Sigmoid colon (tissue), 7 donors: ENCODE results near the gene GPR17. TPM values are rescaled to one million over a fixed set of nuclear protein-coding genes. Genes with fewer than 3 reads are reported as not detected.
A peak's percentile ranks its signal among the peaks of the same experiment; 100 is the strongest.

Experiments used
- DNase-seq: peaks from one replicate; pipeline ENCODE4 v3.0.0-alpha.2; 2019
- H3K27ac ChIP-seq, 4 donors: fragments of 200-600 bp; sonication (generic); one replicate each; pipeline ENCODE4 v1.5.1; 2016 to 2019; ENCODE audit warnings: mild to moderate bottlenecking in 1 of 4
- H3K27me3 ChIP-seq, 3 donors: fragments of 200-600 bp; sonication (generic); one replicate each; pipeline ENCODE4 v1.5.1; 2019; ENCODE audit warnings: mild to moderate bottlenecking in 1 of 3
- H3K36me3 ChIP-seq, 4 donors: fragments of 200-600 bp; sonication (generic); one replicate each; pipeline ENCODE4 v1.5.1; 2016 to 2019
- H3K4me1 ChIP-seq, 4 donors: fragments of 200-600 bp; sonication (generic); one replicate each; pipeline ENCODE4 v1.5.1; 2017 to 2019
- H3K4me3 ChIP-seq, 4 donors: fragments of 200-600 bp; sonication (generic); one replicate each; pipeline ENCODE4 v1.5.1; 2017 to 2019; ENCODE audit warnings: mild to moderate bottlenecking in 2 of 4, moderate library complexity in 1 of 4
- H3K9me3 ChIP-seq, 4 donors: fragments of 200-600 bp in 3 of 4; sonication (generic) in 3 of 4; one replicate each; pipeline versions ENCODE4 v1.5.1 to v1.6.1; 2013 to 2019
- EP300 ChIP-seq, 4 donors: sonication (generic); formaldehyde crosslinking; IDR thresholded peaks; one replicate each; pipeline ENCODE4 v1.6.1; 2017; ENCODE audit warnings: antibody characterized with exemption in 4 of 4
- POLR2A ChIP-seq, 2 donors: fragments of 450-650 bp; IDR thresholded peaks; one replicate each; pipeline ENCODE4 v1.6.1; 2016; ENCODE audit warnings: antibody characterized with exemption in 2 of 2, mild to moderate bottlenecking in 2 of 2, moderate library complexity in 2 of 2
- POLR2AphosphoS5 ChIP-seq, 4 donors: sonication (generic); formaldehyde crosslinking; IDR thresholded peaks; one replicate each; pipeline ENCODE4 v1.6.1; 2017; ENCODE audit warnings: antibody characterized with exemption in 4 of 4
- WGBS, 2 donors: extraction: QIAGEN DNeasy Blood & Tissue Kit; methylation state at CpG; one replicate each; pipeline ENCODE4 v1.1.7; 2013; 5-methylcytosine and 5-hydroxymethylcytosine counted together
- intact Hi-C: fragments of 100-400 bp; cut with DNase I; formaldehyde crosslinking; loops from one replicate; pipeline ENCODE4 v1.15.1; 2023
- polyA plus RNA-seq, 3 donors: library from polyadenylated mRNA; stranded (reverse); fragments of 200-250 nt; gene quantifications; one replicate each; pipeline ENCODE4 v1.2.3, GENCODE V29; 2013
- total RNA-seq, 4 donors: library from RNA; depleted of rRNA; stranded (reverse); fragments of >200 nt; gene quantifications; one replicate each; pipeline ENCODE4 v1.1.0, GENCODE V29; 2016
- TF ChIP-seq, protein P1 (sequence below), 4 experiments: fragments of 450-650 bp in 3 of 4; fragments of 200-600 bp in 1 of 4; IDR thresholded peaks; one replicate each; pipeline ENCODE4 v1.5.1; 2016 to 2019; ENCODE audit warnings: antibody characterized with exemption in 4 of 4, mild to moderate bottlenecking in 3 of 4, moderate library complexity in 2 of 4
- donor health status: healthy with polysubstance abuse.
- donor health status: Bipolar disorder and iron deficiency.
- donor health status: healthy.

GPR17 gene
- total and polyA plus RNA-seq, 7 donors, result 0.36 to 1.4 (median 0.60) TPM; not detected in 2

DNA sequence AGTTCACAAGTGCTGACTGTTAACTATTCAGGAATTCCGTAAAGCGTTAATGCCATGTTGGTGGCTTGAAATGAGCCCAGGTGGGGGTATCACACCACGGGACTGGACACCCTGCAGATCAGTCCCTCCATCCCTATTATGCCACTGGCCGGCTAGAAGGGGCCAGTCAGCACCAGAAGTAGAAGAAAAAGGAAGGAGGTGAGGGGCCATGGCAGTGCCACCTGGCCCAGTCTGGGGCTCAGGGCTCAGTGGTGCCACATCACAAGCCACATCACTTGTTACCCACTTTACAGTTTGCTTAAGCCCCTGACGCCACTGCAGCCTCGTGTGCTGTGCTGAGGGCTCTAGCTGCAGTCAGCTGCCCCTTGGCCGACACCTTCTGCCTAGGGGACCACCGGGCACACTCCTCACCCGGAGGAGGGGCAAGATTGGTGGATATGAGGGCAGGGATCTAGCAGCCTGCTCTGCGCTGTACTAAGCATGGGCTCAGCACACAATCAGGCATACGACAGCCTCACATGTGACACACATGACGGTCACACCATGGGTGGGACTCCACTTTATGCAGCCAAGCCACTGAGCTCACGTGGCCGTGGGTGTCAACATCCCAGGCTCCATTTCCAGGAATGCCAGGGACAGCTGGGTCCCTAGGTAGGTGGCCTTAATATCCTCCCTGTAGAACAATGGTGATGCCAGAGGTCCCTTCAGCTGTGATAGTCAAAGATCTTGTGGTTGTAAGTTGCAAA is 25.8 kb downstream of the GPR17 start:
- H3K27me3 ChIP-seq, result no peaks in the 10 kb centered on the region
- H3K4me1 ChIP-seq, result peaks cover 0 to 80% (median 63%) of the 10 kb centered on the region in 4 donors

DNA sequence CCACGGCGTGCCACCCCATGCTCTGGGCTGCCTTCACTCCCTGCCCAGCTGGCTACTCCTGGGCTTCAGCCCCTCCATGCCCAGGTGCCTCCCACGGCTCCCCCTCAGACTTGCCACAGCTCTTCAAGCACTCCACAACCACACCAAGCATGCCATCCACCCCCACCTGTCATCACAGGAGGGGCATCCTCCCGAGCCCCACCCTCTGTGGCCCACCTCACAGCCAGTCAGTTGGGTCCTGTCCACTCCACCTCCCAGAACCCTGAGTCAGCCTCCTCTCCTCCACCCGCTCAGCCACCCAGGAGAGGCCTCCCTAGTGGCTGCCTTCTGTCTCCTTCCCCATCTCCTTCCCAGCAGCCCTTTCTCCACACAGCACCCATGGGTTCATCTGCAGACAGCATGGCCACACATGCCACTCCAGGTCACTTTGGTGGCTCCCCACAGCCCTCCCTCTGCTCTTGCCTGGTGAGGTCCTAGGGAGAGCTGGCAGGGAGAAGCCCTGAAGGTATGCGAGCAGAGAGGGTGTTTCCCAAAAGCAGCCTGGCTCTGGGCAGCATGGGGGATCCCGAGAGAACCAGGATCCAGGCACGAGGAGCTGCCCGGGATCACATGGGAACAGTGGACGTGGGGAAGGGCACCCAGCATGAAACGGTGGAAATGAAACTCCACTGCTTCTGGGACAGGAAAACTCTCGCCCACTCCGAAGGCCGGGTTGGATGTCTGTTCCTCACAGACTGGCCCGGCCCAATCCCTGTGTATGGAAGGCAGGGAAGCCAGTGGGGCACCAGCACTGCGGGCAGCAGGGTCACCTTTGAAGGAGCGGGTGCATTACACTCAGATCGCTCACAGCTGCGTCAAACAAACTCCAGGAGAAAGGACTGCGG is 26.6 kb downstream of the GPR17 start:
- TF ChIP-seq POLR2AphosphoS5 (IDR thresholded peaks at IDR 0.05), result peak in 3 of 4 donors; percentile 24 to 58 (median 34)
- no peak for TF ChIP-seq EP300 (IDR thresholded peaks at IDR 0.05)
- 74 to 81% methylated on average over 20 of the region's 20 CpGs for WGBS, 2 donors
- peak overlapping the region; percentile 96 to 97 (median 97) for H3K27ac ChIP-seq
- H3K4me3 ChIP-seq, result peak overlapping the region; percentile 77 to 90 (median 84)
- peaks cover 0 to 80% (median 63%) of the 10 kb centered on the region in 4 donors for H3K4me1 ChIP-seq
- no peaks in the 10 kb centered on the region for H3K27me3 ChIP-seq
- peak; percentile 72 for DNase-seq
- H3K36me3 ChIP-seq, result peaks cover 0 to 6% (median 0%) of the 10 kb centered on the region in 4 donors
- intact Hi-C loops, result no loop called here
- H3K9me3 ChIP-seq, result no peaks in the 10 kb centered on the region

More for the DNA sequence above, 25.8 kb downstream of the GPR17 start:
- Histone ChIP-seq H3K9me3 (no peaks in the 10 kb centered on the region), H3K4me3 (peak overlapping the region; percentile 77 to 90 (median 84)), H3K36me3 (peaks cover 0 to 6% (median 0%) of the 10 kb centered on the region in 4 donors), H3K27ac (peak overlapping the region; percentile 96 to 97 (median 97))
- peak; percentile 62 for DNase-seq
- TF ChIP-seq POLR2A (IDR thresholded peaks at IDR 0.05) (no peak), POLR2AphosphoS5 (IDR thresholded peaks at IDR 0.05) (peak in 1 of 4 donors; percentile 10), EP300 (IDR thresholded peaks at IDR 0.05) (no peak)
- TF ChIP-seq, protein P1, sequence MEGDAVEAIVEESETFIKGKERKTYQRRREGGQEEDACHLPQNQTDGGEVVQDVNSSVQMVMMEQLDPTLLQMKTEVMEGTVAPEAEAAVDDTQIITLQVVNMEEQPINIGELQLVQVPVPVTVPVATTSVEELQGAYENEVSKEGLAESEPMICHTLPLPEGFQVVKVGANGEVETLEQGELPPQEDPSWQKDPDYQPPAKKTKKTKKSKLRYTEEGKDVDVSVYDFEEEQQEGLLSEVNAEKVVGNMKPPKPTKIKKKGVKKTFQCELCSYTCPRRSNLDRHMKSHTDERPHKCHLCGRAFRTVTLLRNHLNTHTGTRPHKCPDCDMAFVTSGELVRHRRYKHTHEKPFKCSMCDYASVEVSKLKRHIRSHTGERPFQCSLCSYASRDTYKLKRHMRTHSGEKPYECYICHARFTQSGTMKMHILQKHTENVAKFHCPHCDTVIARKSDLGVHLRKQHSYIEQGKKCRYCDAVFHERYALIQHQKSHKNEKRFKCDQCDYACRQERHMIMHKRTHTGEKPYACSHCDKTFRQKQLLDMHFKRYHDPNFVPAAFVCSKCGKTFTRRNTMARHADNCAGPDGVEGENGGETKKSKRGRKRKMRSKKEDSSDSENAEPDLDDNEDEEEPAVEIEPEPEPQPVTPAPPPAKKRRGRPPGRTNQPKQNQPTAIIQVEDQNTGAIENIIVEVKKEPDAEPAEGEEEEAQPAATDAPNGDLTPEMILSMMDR (IDR thresholded peaks at IDR 0.05), result no peak
- 71 to 85% methylated on average over 14 of the region's 14 CpGs for WGBS, 2 donors
- intact Hi-C loops, result no loop called here

DNA sequence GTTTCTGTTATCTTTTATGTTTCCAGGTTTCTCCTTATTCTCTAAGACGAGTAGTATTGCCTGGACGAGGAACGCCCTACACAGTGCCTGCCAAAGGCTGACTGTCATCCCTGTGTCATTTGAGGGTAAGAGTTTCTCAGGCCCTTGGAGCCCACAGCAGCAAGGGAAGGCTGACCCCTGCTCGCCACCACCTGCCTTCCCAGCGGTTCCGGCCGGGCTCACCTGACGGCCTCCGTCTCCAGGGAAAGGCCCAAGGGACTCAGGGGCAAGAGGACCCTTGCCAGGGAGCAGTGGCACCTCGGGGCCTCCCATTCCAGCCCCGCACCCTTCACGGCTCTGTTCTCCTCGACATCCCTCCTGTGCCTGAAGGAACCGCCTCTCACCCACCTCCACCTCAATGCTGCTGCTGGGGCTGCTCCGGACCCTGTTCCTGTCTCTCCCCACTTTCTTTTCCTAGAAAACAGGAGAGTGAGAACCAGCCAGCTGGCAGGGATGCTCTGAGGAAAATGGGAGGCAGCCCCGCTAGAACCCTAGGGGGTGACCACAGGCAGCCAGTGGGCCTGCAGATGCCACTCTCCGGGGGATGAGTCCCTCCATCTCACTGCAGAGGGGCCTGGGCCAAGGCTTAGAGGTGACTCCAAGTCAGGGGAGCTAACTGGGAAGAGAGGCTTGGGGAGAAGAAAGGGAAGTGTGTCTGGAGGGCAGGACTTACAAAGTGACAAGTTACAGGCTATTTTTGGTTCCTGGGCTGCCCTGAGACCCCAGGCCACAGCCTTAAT is 27.5 kb downstream of the GPR17 start:
- no peaks in the 10 kb centered on the region for H3K36me3 ChIP-seq
- peaks cover 0 to 75% (median 65%) of the 10 kb centered on the region in 4 donors for H3K4me1 ChIP-seq
- no peaks in the 10 kb centered on the region for H3K27me3 ChIP-seq
- 82% methylated on average over 17 of the region's 17 CpGs for WGBS, 2 donors
- TF ChIP-seq POLR2A (IDR thresholded peaks at IDR 0.05) (no peak), POLR2AphosphoS5 (IDR thresholded peaks at IDR 0.05) (no peak), EP300 (IDR thresholded peaks at IDR 0.05) (no peak)
- TF ChIP-seq, protein P1 (IDR thresholded peaks at IDR 0.05), result no peak
- H3K27ac ChIP-seq, result peak overlapping the region; percentile 96 to 97 (median 97)
- DNase-seq, result peak; percentile 69
- H3K4me3 ChIP-seq, result peak overlapping the region; percentile 77 to 90 (median 84)
- no peaks in the 10 kb centered on the region for H3K9me3 ChIP-seq
- intact Hi-C loops, result loop anchor here (2.0 kb wide), 1 partner anchor 21 kb away; no protein-coding TSS in a partner anchor

DNA sequence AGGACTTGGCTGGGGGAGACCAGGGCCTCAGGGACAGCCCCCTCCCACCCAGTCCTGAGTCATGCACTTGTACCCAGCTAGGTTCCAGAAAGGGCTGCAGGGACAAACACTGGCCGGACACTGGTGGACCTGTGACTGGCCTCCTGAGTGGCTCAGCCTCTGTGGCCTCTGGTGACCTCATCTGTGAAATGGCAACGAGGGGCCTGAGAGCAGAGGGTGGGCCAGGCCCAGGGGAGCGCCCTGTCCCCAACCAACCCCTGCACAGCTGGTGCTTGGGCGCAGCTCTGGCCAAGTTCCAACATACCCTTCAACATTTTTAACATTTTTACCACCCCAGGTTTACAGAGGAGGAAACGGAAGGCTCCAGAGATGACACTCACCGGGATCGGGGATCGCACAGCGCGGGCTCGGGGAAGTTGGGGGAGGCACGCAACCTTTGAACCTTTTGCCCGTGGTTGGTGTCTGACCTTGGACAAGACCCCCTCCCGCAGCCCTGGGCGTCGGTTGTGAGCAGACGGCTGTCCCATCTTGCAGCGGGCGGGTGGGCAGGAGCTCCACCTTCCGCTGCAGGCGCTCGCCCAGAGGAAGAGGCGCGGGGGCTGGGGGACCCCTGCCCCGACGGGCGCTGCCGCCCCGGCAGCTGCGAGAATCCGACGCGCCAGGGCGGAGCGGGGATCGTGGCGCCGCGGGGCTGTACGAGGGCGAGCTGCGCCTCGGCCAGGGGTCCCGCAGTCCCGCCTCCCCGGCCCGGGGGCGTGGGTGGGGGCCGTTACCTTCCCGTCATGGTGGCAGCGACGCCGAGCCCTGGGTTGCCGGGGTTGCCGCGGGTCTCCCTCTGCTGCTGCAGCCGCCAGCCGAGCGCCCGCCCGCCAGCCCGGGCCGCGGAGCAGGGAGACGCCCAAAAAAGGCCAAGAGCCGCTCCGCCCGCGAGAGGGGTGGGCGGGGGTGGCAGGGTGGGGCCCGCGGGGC is 28.6 kb downstream of the GPR17 start:
- intact Hi-C loops, result loop anchor here (2.0 kb wide), 1 partner anchor 22 kb away; no protein-coding TSS in a partner anchor
- Histone ChIP-seq H3K4me1 (peaks cover 0 to 72% (median 55%) of the 10 kb centered on the region in 4 donors), H3K27me3 (no peaks in the 10 kb centered on the region)

More for the DNA sequence above, 28.6 kb downstream of the GPR17 start:
- H3K27ac ChIP-seq, result peak overlapping the region; percentile 96 to 97 (median 97)
- no peaks in the 10 kb centered on the region for H3K9me3 ChIP-seq
- peak; percentile 76 for DNase-seq
- H3K4me3 ChIP-seq, result peak overlapping the region; percentile 77 to 90 (median 84)
- no peak for TF ChIP-seq EP300 (IDR thresholded peaks at IDR 0.05)
- peak; percentile 37 to 57 (median 52) for TF ChIP-seq POLR2AphosphoS5 (IDR thresholded peaks at IDR 0.05)
- TF ChIP-seq, protein P1 (IDR thresholded peaks at IDR 0.05), result no peak
- TF ChIP-seq POLR2A (IDR thresholded peaks at IDR 0.05), result peak in 1 of 2 donors; percentile 30
- H3K36me3 ChIP-seq, result no peaks in the 10 kb centered on the region
- WGBS, 2 donors, result 2 to 6% methylated on average over 72 of the region's 72 CpGs
